DMS79 (cell line): ENCODE data around the gene ERFE.
"Not testable (repeated sequence)": the region's sequence is repeated elsewhere in the genome, so short reads cannot be mapped to it uniquely, and the experiment has no call there.

Source experiments
- DNase-seq: peaks from one replicate; lab custom pipeline; 2025; lab: John Stamatoyannopoulos, UW

ERFE gene

GRCh38 chr2:238158509-238159070, at the start of gene ERFE:
TSS of gene ERFE (plus strand) at chr2:238158970. CDS start at chr2:238159008, 38 bp downstream.
- DNase-seq = no peak

- DNase-seq = no peak
Measured at GRCh38 chr2:238113611-238114010, 45.2 kb upstream of the ERFE start.

- DNase-seq = no peak
Measured at GRCh38 chr2:238114331-238114841, 44.4 kb upstream of the ERFE start.

GRCh38 chr2:238114851-238115660, 43.7 kb upstream of the ERFE start:
- no peak for DNase-seq

GRCh38 chr2:238115709-238116108, 43.1 kb upstream of the ERFE start:
- DNase-seq = not testable (repeated sequence)

GRCh38 chr2:238116298-238117198, 42.2 kb upstream of the ERFE start:
- DNase-seq = no peak

GRCh38 chr2:238117199-238118154, 41.3 kb upstream of the ERFE start:
- DNase-seq = no peak

- no peak for DNase-seq
Measured at GRCh38 chr2:238119756-238120462, 38.9 kb upstream of the ERFE start.

GRCh38 chr2:238120463-238121298, 38.1 kb upstream of the ERFE start:
- DNase-seq = no peak

- DNase-seq = no peak
Measured at GRCh38 chr2:238121511-238122286, 37.1 kb upstream of the ERFE start.

GRCh38 chr2:238122287-238123217, 36.2 kb upstream of the ERFE start:
- DNase-seq = no peak

- no peak for DNase-seq
Measured at GRCh38 chr2:238123218-238123971, 35.4 kb upstream of the ERFE start.

- DNase-seq = no peak
Measured at GRCh38 chr2:238123991-238124470, 34.7 kb upstream of the ERFE start.

- DNase-seq = no peak
Measured at GRCh38 chr2:238124488-238125126, 34.2 kb upstream of the ERFE start.

- no peak for DNase-seq
Measured at GRCh38 chr2:238125127-238125885, 33.5 kb upstream of the ERFE start.

- DNase-seq = no peak
Measured at GRCh38 chr2:238126338-238126737, 32.4 kb upstream of the ERFE start.
